Activated naive CD4-positive, alpha-beta T cell treated with Interleukin-2 at 50 U/mL for 16 hours (primary cell): Measurements from ENCODE around the gene FDXR.

Experiments
- DNase-seq: peaks from one replicate; pipeline ENCODE4 v3.0.0-alpha.2; 2020

Gene FDXR

GRCh38 chr17:74898376-74898946 is 25.7 kb upstream of the FDXR start:
- DNase-seq = no peak

GRCh38 chr17:74893936-74894671 is 21.3 kb upstream of the FDXR start:
- DNase-seq = no peak

GRCh38 chr17:74892974-74893911 is 20.4 kb upstream of the FDXR start, which contains the start of gene FADS6:
TSS of gene FADS6 (minus strand) at chr17:74893633. CDS start at chr17:74893595, 38 bp downstream.
- DNase-seq = no peak

GRCh38 chr17:74892013-74892841 is 19.4 kb upstream of the FDXR start:
- DNase-seq = no peak

GRCh38 chr17:74890554-74890953 is 17.8 kb upstream of the FDXR start:
- DNase-seq = no peak

- DNase-seq = no peak
Observed at GRCh38 chr17:74888469-74888868, 15.7 kb upstream of the FDXR start.

- DNase-seq = no peak
Observed at GRCh38 chr17:74883241-74883745, 10.5 kb upstream of the FDXR start.

- DNase-seq = no peak
Observed at GRCh38 chr17:74882517-74883240, 9.9 kb upstream of the FDXR start.

- no peak for DNase-seq
Observed at GRCh38 chr17:74881073-74881472, 8.3 kb upstream of the FDXR start.

- no peak for DNase-seq
Observed at GRCh38 chr17:74879308-74879707, 6.5 kb upstream of the FDXR start.

GRCh38 chr17:74878658-74879057 is 5.9 kb upstream of the FDXR start:
- DNase-seq = no peak

- DNase-seq = no peak
Observed at GRCh38 chr17:74877592-74878548, 5.1 kb upstream of the FDXR start.

- DNase-seq = no peak
Observed at GRCh38 chr17:74875977-74876593, 3.3 kb upstream of the FDXR start.

GRCh38 chr17:74875155-74875976 is 2.6 kb upstream of the FDXR start:
- no peak for DNase-seq

- DNase-seq = no peak
Observed at GRCh38 chr17:74874615-74875037, 1.8 kb upstream of the FDXR start.

GRCh38 chr17:74873874-74874614 is 1.2 kb upstream of the FDXR start:
- no peak for DNase-seq

GRCh38 chr17:74873037-74873873 is 461 bp upstream of the FDXR start:
- peak; percentile 99 for DNase-seq
